CD8-positive, alpha-beta memory T cell (primary cell): ENCODE data around the gene TRIM2. TPM values are rescaled to one million over a fixed set of nuclear protein-coding genes. Genes with fewer than 3 reads are reported as not detected.
A peak's percentile ranks its signal among the peaks of the same experiment; 100 is the strongest.

Experiments
- CTCF ChIA-PET: fragments of 350-600 bp; sonication (Branson Sonifier 250); formaldehyde crosslinking; loops from one replicate; lab custom pipeline; 2021; ENCODE audit warnings: antibody characterized with exemption; lab: Charles Lee
- POLR2A ChIA-PET: fragments of 350-600 bp; sonication (Branson Sonifier 250); formaldehyde crosslinking; loops from one replicate; lab custom pipeline; 2021; ENCODE audit warnings: antibody characterized with exemption; lab: Charles Lee
- DNase-seq, 5 donors: peaks; one replicate each; pipeline versions ENCODE4 v3.0.0 to v3.0.0-alpha.2; 2020 to 2022; ENCODE audit warnings: mixed read lengths in 1 of 5
- H3K27ac ChIP-seq: one replicate; pipeline ENCODE4 v1.7.0; 2013; ENCODE audit warnings: low read depth, mild to moderate bottlenecking, low read length, moderate library complexity
- H3K27me3 ChIP-seq: 2 replicates; pipeline ENCODE4 v1.7.0; 2013; ENCODE audit warnings: low read length, mild to moderate bottlenecking; ENCODE audit not compliant: insufficient read depth, poor library complexity, severe bottlenecking
- H3K36me3 ChIP-seq: 2 replicates; pipeline ENCODE4 v1.7.0; 2013; ENCODE audit warnings: mild to moderate bottlenecking, low read length, moderate library complexity; ENCODE audit not compliant: insufficient read depth
- H3K4me1 ChIP-seq: 2 replicates; pipeline ENCODE4 v1.7.0; 2013; ENCODE audit warnings: mild to moderate bottlenecking, low read length, moderate library complexity; ENCODE audit not compliant: insufficient read depth
- H3K4me3 ChIP-seq: 2 replicates; pipeline ENCODE4 v1.7.0; 2013; ENCODE audit warnings: mild to moderate bottlenecking, low read length
- H3K9me3 ChIP-seq: 2 replicates; pipeline ENCODE4 v1.7.0; 2013; ENCODE audit warnings: mild to moderate bottlenecking, low read length
- H3K27ac Mint-ChIP-seq, 8 donors: one replicate each; pipeline ENCODE4 v1.8.0; 2020 to 2021; ENCODE audit warnings: mixed read lengths in 8 of 8, mild to moderate bottlenecking in 6 of 8, inconsistent platforms in 3 of 8, moderate library complexity in 3 of 8
- H3K27me3 Mint-ChIP-seq, 2 donors: one replicate each; pipeline ENCODE4 v1.8.0; 2020 to 2021; ENCODE audit warnings: mixed read lengths in 2 of 2, mild to moderate bottlenecking in 1 of 2, moderate library complexity in 1 of 2
- H3K36me3 Mint-ChIP-seq, 3 donors: one replicate each; pipeline ENCODE4 v1.8.0; 2020 to 2021; ENCODE audit warnings: mixed read lengths in 3 of 3, inconsistent platforms in 1 of 3, mild to moderate bottlenecking in 1 of 3
- H3K4me1 Mint-ChIP-seq, 3 donors: one replicate each; pipeline ENCODE4 v1.8.0; 2020 to 2021; ENCODE audit warnings: mixed read lengths in 3 of 3, inconsistent platforms in 1 of 3, mild to moderate bottlenecking in 1 of 3
- H3K4me3 Mint-ChIP-seq, 7 donors: one replicate each; pipeline ENCODE4 v1.8.0; 2020 to 2021; ENCODE audit warnings: mixed read lengths in 7 of 7, mild to moderate bottlenecking in 6 of 7, moderate library complexity in 4 of 7, inconsistent platforms in 2 of 7
- H3K9me3 Mint-ChIP-seq, 5 donors: one replicate each; pipeline ENCODE4 v1.8.0; 2020 to 2022; ENCODE audit warnings: mixed read lengths in 5 of 5, mild to moderate bottlenecking in 3 of 5, moderate library complexity in 2 of 5, inconsistent platforms in 1 of 5
- polyA plus RNA-seq: library from polyadenylated mRNA; unstranded; fragments of 300-500 nt; fragmentation: Illumina TruSeq; gene quantifications from one replicate; pipeline ENCODE4 v1.2.3, GENCODE V29; 2021
- total RNA-seq, 2 experiments: library from RNA; stranded (reverse); gene quantifications; one replicate each; pipeline ENCODE4 v1.2.3, GENCODE V29; 2021

TRIM2 gene
- total and polyA plus RNA-seq, 3 experiments from 2014 or later: 0.24 to 1.5 (median 0.29) TPM

- H3K36me3 ChIP-seq: no peaks in the 10 kb centered on the region
- no peak for DNase-seq
- H3K9me3 ChIP-seq: no peaks in the 10 kb centered on the region
- Mint-ChIP-seq H3K9me3 (peaks cover 2 to 9% (median 7%) of the 10 kb centered on the region in 5 donors), H3K4me3 (no peak overlapping the region), H3K4me1 (peaks cover 0 to 7% (median 7%) of the 10 kb centered on the region in 3 donors), H3K36me3 (peaks cover 0 to 19% (median 8%) of the 10 kb centered on the region in 3 donors), H3K27ac (no peak overlapping the region), H3K27me3 (no peaks in the 10 kb centered on the region)
- H3K4me3 ChIP-seq: no peak overlapping the region
- no peaks in the 10 kb centered on the region for H3K4me1 ChIP-seq
- ChIA-PET POLR2A (no interaction called here), CTCF (interaction anchor here (1.0 kb wide), 1 partner anchor 203 kb away, joined by 3 read pairs; no protein-coding TSS in a partner anchor)
- no peaks in the 10 kb centered on the region for H3K27me3 ChIP-seq
- H3K27ac ChIP-seq: no peak overlapping the region
Measured at GRCh38 chr4:153371701-153372234, 167.5 kb downstream of the TRIM2 start.

GRCh38 chr4:153372967-153373562, 168.8 kb downstream of the TRIM2 start:
- H3K27ac Mint-ChIP-seq: no peak overlapping the region
- no peaks in the 10 kb centered on the region for H3K27me3 Mint-ChIP-seq
- H3K9me3 ChIP-seq: no peaks in the 10 kb centered on the region
- H3K9me3 Mint-ChIP-seq: peaks cover 2 to 9% (median 7%) of the 10 kb centered on the region in 5 donors
- ChIA-PET POLR2A (no interaction called here), CTCF (no interaction called here)
- H3K27me3 ChIP-seq: no peaks in the 10 kb centered on the region
- H3K36me3 ChIP-seq: no peaks in the 10 kb centered on the region
- H3K4me3 Mint-ChIP-seq: no peak overlapping the region
- peaks cover 0 to 7% (median 7%) of the 10 kb centered on the region in 3 donors for H3K4me1 Mint-ChIP-seq
- H3K4me3 ChIP-seq: no peak overlapping the region
- no peak for DNase-seq
- H3K27ac ChIP-seq: no peak overlapping the region
- H3K36me3 Mint-ChIP-seq: peaks cover 0 to 19% (median 8%) of the 10 kb centered on the region in 3 donors
- H3K4me1 ChIP-seq: no peaks in the 10 kb centered on the region

- no peaks in the 10 kb centered on the region for H3K27me3 Mint-ChIP-seq
- no peaks in the 10 kb centered on the region for H3K9me3 ChIP-seq
- no peak overlapping the region for H3K4me3 ChIP-seq
- no peak overlapping the region for H3K27ac ChIP-seq
- H3K4me1 Mint-ChIP-seq: peaks cover 0 to 10% (median 7%) of the 10 kb centered on the region in 3 donors
- CTCF ChIA-PET: no interaction called here
- no peak for DNase-seq
- H3K4me3 Mint-ChIP-seq: no peak overlapping the region
- no peaks in the 10 kb centered on the region for H3K27me3 ChIP-seq
- no peaks in the 10 kb centered on the region for H3K4me1 ChIP-seq
- POLR2A ChIA-PET: no interaction called here
- peak overlapping the region in 1 of 8 donors; percentile 16 for H3K27ac Mint-ChIP-seq
- peaks cover 2 to 9% (median 7%) of the 10 kb centered on the region in 5 donors for H3K9me3 Mint-ChIP-seq
- H3K36me3 ChIP-seq: no peaks in the 10 kb centered on the region
- peaks cover 0 to 19% (median 6%) of the 10 kb centered on the region in 3 donors for H3K36me3 Mint-ChIP-seq
Measured at GRCh38 chr4:153374442-153374841, 170.2 kb downstream of the TRIM2 start.

- no peaks in the 10 kb centered on the region for H3K4me1 ChIP-seq
- no peaks in the 10 kb centered on the region for H3K27me3 Mint-ChIP-seq
- peaks cover 0 to 19% (median 6%) of the 10 kb centered on the region in 3 donors for H3K36me3 Mint-ChIP-seq
- no peaks in the 10 kb centered on the region for H3K36me3 ChIP-seq
- no peak overlapping the region for H3K4me3 ChIP-seq
- CTCF ChIA-PET: interaction anchor here (0.9 kb wide), 1 partner anchor 31 kb away, joined by 3 read pairs; no protein-coding TSS in a partner anchor
- H3K4me1 Mint-ChIP-seq: peaks cover 0 to 10% (median 7%) of the 10 kb centered on the region in 3 donors
- H3K27ac ChIP-seq: no peak overlapping the region
- H3K27ac Mint-ChIP-seq: no peak overlapping the region
- H3K4me3 Mint-ChIP-seq: no peak overlapping the region
- H3K27me3 ChIP-seq: no peaks in the 10 kb centered on the region
- DNase-seq: no peak
- POLR2A ChIA-PET: no interaction called here
- peaks cover 2 to 9% (median 7%) of the 10 kb centered on the region in 5 donors for H3K9me3 Mint-ChIP-seq
- no peaks in the 10 kb centered on the region for H3K9me3 ChIP-seq
Measured at GRCh38 chr4:153375303-153375702, 171.1 kb downstream of the TRIM2 start.

GRCh38 chr4:153383131-153383530, 178.9 kb downstream of the TRIM2 start:
- no peaks in the 10 kb centered on the region for H3K9me3 ChIP-seq
- no peaks in the 10 kb centered on the region for H3K36me3 ChIP-seq
- ChIA-PET CTCF (no interaction called here), POLR2A (no interaction called here)
- Mint-ChIP-seq H3K4me1 (peaks cover 0 to 3% (median 0%) of the 10 kb centered on the region in 3 donors), H3K27me3 (no peaks in the 10 kb centered on the region), H3K9me3 (no peaks in the 10 kb centered on the region), H3K4me3 (no peak overlapping the region), H3K36me3 (peaks cover 0 to 2% (median 0%) of the 10 kb centered on the region in 3 donors), H3K27ac (peak overlapping the region in 2 of 8 donors; percentile 4 to 38)
- H3K27me3 ChIP-seq: no peaks in the 10 kb centered on the region
- no peak for DNase-seq
- H3K27ac ChIP-seq: no peak overlapping the region
- H3K4me1 ChIP-seq: no peaks in the 10 kb centered on the region
- no peak overlapping the region for H3K4me3 ChIP-seq

- no peaks in the 10 kb centered on the region for H3K27me3 ChIP-seq
- H3K4me1 ChIP-seq: no peaks in the 10 kb centered on the region
- no peak overlapping the region for H3K4me3 ChIP-seq
- Mint-ChIP-seq H3K9me3 (no peaks in the 10 kb centered on the region), H3K27ac (no peak overlapping the region), H3K4me1 (no peaks in the 10 kb centered on the region), H3K36me3 (peaks cover 0 to 2% (median 0%) of the 10 kb centered on the region in 3 donors), H3K4me3 (no peak overlapping the region), H3K27me3 (no peaks in the 10 kb centered on the region)
- H3K36me3 ChIP-seq: no peaks in the 10 kb centered on the region
- ChIA-PET POLR2A (no interaction called here), CTCF (no interaction called here)
- H3K9me3 ChIP-seq: no peaks in the 10 kb centered on the region
- DNase-seq: no peak
- H3K27ac ChIP-seq: no peak overlapping the region
Measured at GRCh38 chr4:153384160-153384559, 179.9 kb downstream of the TRIM2 start.

- Mint-ChIP-seq H3K27ac (no peak overlapping the region), H3K4me3 (no peak overlapping the region), H3K4me1 (no peaks in the 10 kb centered on the region), H3K36me3 (peaks cover 0 to 2% (median 0%) of the 10 kb centered on the region in 3 donors), H3K27me3 (no peaks in the 10 kb centered on the region), H3K9me3 (no peaks in the 10 kb centered on the region)
- H3K4me3 ChIP-seq: no peak overlapping the region
- H3K27ac ChIP-seq: no peak overlapping the region
- CTCF ChIA-PET: no interaction called here
- POLR2A ChIA-PET: no interaction called here
- H3K27me3 ChIP-seq: no peaks in the 10 kb centered on the region
- H3K9me3 ChIP-seq: no peaks in the 10 kb centered on the region
- no peaks in the 10 kb centered on the region for H3K4me1 ChIP-seq
- DNase-seq: no peak
- H3K36me3 ChIP-seq: no peaks in the 10 kb centered on the region
Measured at GRCh38 chr4:153385784-153386183, 181.5 kb downstream of the TRIM2 start.

GRCh38 chr4:153387981-153388380, 183.7 kb downstream of the TRIM2 start:
- Histone ChIP-seq H3K27me3 (no peaks in the 10 kb centered on the region), H3K36me3 (no peaks in the 10 kb centered on the region), H3K4me1 (no peaks in the 10 kb centered on the region), H3K27ac (no peak overlapping the region), H3K4me3 (no peak overlapping the region), H3K9me3 (no peaks in the 10 kb centered on the region)
- peaks cover 0 to 1% (median 0%) of the 10 kb centered on the region in 3 donors for H3K36me3 Mint-ChIP-seq
- no peaks in the 10 kb centered on the region for H3K4me1 Mint-ChIP-seq
- H3K4me3 Mint-ChIP-seq: peak overlapping the region in 1 of 7 donors; percentile 36
- no peak overlapping the region for H3K27ac Mint-ChIP-seq
- no peaks in the 10 kb centered on the region for H3K27me3 Mint-ChIP-seq
- no peaks in the 10 kb centered on the region for H3K9me3 Mint-ChIP-seq
- no peak for DNase-seq
- ChIA-PET POLR2A (no interaction called here), CTCF (interaction anchor here (1.2 kb wide), 1 partner anchor 9 kb away, joined by 6 read pairs; no protein-coding TSS in a partner anchor)
